ENCODE data around the gene ABHD4. TPM values are rescaled to one million over a fixed set of nuclear protein-coding genes. Genes with fewer than 3 reads are reported as not detected.
A peak's percentile ranks its signal among the peaks of the same experiment; 100 is the strongest.
"Not testable (repeated sequence)": the region's sequence is repeated elsewhere in the genome, so short reads cannot be mapped to it uniquely, and the experiment has no call there.

The ABHD4 gene
- total RNA-seq, 2 experiments from 2014 or later, result 8.3 to 10.5 TPM

GRCh38 chr14:22561366-22561660 lies 36.8 kb upstream of the ABHD4 start:
- ChIA-PET POLR2A (interaction anchor here (0.6 to 2.5 kb wide), 11 partner anchors 8 to 567 kb away, joined by 3 to 26 read pairs (median 4); partner anchors contain the start of gene DAD1), CTCF (interaction anchor here (0.5 to 16.1 kb wide), 17 partner anchors 9 to 643 kb away, joined by 3 to 342 read pairs (median 4); partner anchors contain the start of genes ABHD4, AJUBA, DAD1 and OXA1L)
- intact Hi-C loops (cut with DNase I, micrococcal nuclease), result loop anchor here in 1 of 2 experiments (1.0 kb wide), 1 partner anchor 9 kb away; no protein-coding TSS in a partner anchor

GRCh38 chr14:22561661-22562579 lies 36.2 kb upstream of the ABHD4 start:
- CTCF ChIA-PET, result interaction anchor here (0.5 to 16.1 kb wide), 15 partner anchors 8 to 648 kb away, joined by 3 to 342 read pairs (median 3); partner anchors contain the start of genes ABHD4, AJUBA and DAD1
- H3K4me1 Mint-ChIP-seq, result peaks cover 95% of the 10 kb centered on the region

More at GRCh38 chr14:22561366-22561660, 36.8 kb upstream of the ABHD4 start:
- H3K36me3 Mint-ChIP-seq (ENCODE audit: low read depth), result peaks cover 52% of the 10 kb centered on the region
- ATAC-seq, result no peak
- H3K9me3 Mint-ChIP-seq (ENCODE audit: low read depth), result no peaks in the 10 kb centered on the region
- peak overlapping the region; percentile 100 for H3K27ac Mint-ChIP-seq
- H3K4me1 Mint-ChIP-seq, result peaks cover 91% of the 10 kb centered on the region
- no peaks in the 10 kb centered on the region for H3K27me3 Mint-ChIP-seq
- peak overlapping the region; percentile 75 for H3K4me3 Mint-ChIP-seq
- DNase-seq, result no peak

GRCh38 chr14:22563987-22564386 lies 34.1 kb upstream of the ABHD4 start:
- peak; percentile 5 for ATAC-seq
- Mint-ChIP-seq H3K27me3 (no peaks in the 10 kb centered on the region), H3K4me3 (peak overlapping the region; percentile 69), H3K9me3 (ENCODE audit: low read depth) (no peaks in the 10 kb centered on the region), H3K36me3 (ENCODE audit: low read depth) (peaks cover 65% of the 10 kb centered on the region), H3K27ac (peak overlapping the region; percentile 100), H3K4me1 (peaks cover 98% of the 10 kb centered on the region)
- intact Hi-C loops (cut with DNase I, micrococcal nuclease), result no loop called here
- ChIA-PET CTCF (interaction anchor here (0.6 to 16.1 kb wide), 20 partner anchors 12 to 815 kb away, joined by 3 to 342 read pairs (median 5); partner anchors contain the start of genes ABHD4 and DAD1), POLR2A (interaction anchor here (0.6 to 5.0 kb wide), 5 partner anchors 8 to 202 kb away, joined by 3 to 34 read pairs (median 6); partner anchors contain the start of gene DAD1)
- peak; percentile 44 for DNase-seq

More at GRCh38 chr14:22561661-22562579, 36.2 kb upstream of the ABHD4 start:
- Mint-ChIP-seq H3K27me3 (no peaks in the 10 kb centered on the region), H3K9me3 (ENCODE audit: low read depth) (no peaks in the 10 kb centered on the region), H3K36me3 (ENCODE audit: low read depth) (peaks cover 54% of the 10 kb centered on the region), H3K4me3 (peak overlapping the region; percentile 75), H3K27ac (peak overlapping the region; percentile 100)
- ATAC-seq (peak; percentile 31), DNase-seq (peak; percentile 81)
- POLR2A ChIA-PET, result interaction anchor here (0.5 to 2.5 kb wide), 8 partner anchors 8 to 565 kb away, joined by 3 to 26 read pairs (median 8); partner anchors contain the start of gene DAD1
- intact Hi-C loops (cut with DNase I, micrococcal nuclease), result loop anchor here in 1 of 2 experiments (1.0 kb wide), 1 partner anchor 8 kb away; no protein-coding TSS in a partner anchor

- ChIA-PET CTCF (interaction anchor here (0.6 to 16.1 kb wide), 15 partner anchors 10 to 816 kb away, joined by 3 to 342 read pairs (median 5); partner anchors contain the start of genes ABHD4 and DAD1), POLR2A (interaction anchor here (0.6 to 5.0 kb wide), 5 partner anchors 9 to 202 kb away, joined by 3 to 34 read pairs (median 6); partner anchors contain the start of gene DAD1)
- DNase-seq, result no peak
- no peaks in the 10 kb centered on the region for H3K9me3 Mint-ChIP-seq (ENCODE audit: low read depth)
- H3K36me3 Mint-ChIP-seq (ENCODE audit: low read depth), result peaks cover 66% of the 10 kb centered on the region
- H3K27ac Mint-ChIP-seq, result peak overlapping the region; percentile 100
- H3K27me3 Mint-ChIP-seq, result no peaks in the 10 kb centered on the region
- ATAC-seq, result no peak
- peak overlapping the region; percentile 69 for H3K4me3 Mint-ChIP-seq
- H3K4me1 Mint-ChIP-seq, result peaks cover 98% of the 10 kb centered on the region
- intact Hi-C loops (cut with DNase I, micrococcal nuclease), result no loop called here
These were observed 33.6 kb upstream of the ABHD4 start for GRCh38 chr14:22564463-22564862.

- H3K4me1 Mint-ChIP-seq, result peaks cover 95% of the 10 kb centered on the region
- DNase-seq (no peak), ATAC-seq (no peak)
- no peaks in the 10 kb centered on the region for H3K9me3 Mint-ChIP-seq (ENCODE audit: low read depth)
- peak overlapping the region; percentile 69 for H3K4me3 Mint-ChIP-seq
- POLR2A ChIA-PET, result interaction anchor here (0.6 to 5.0 kb wide), 3 partner anchors 10 to 306 kb away, joined by 5 to 34 read pairs (median 7); no protein-coding TSS in a partner anchor
- H3K36me3 Mint-ChIP-seq (ENCODE audit: low read depth), result peaks cover 68% of the 10 kb centered on the region
- CTCF ChIA-PET, result interaction anchor here (0.5 to 16.1 kb wide), 17 partner anchors 11 to 714 kb away, joined by 3 to 342 read pairs (median 7); partner anchors contain the start of genes ABHD4, DAD1 and OXA1L
- intact Hi-C loops (cut with DNase I, micrococcal nuclease), result loop anchor here in 1 of 2 experiments (5.0 kb wide), 1 partner anchor 33 kb away; no protein-coding TSS in a partner anchor
- peak overlapping the region; percentile 100 for H3K27ac Mint-ChIP-seq
- H3K27me3 Mint-ChIP-seq, result no peaks in the 10 kb centered on the region
These were observed 32.6 kb upstream of the ABHD4 start for GRCh38 chr14:22565391-22565945.

- ChIA-PET POLR2A (interaction anchor here (0.6 to 5.0 kb wide), 4 partner anchors 11 to 305 kb away, joined by 4 to 34 read pairs (median 6); no protein-coding TSS in a partner anchor), CTCF (interaction anchor here (0.6 to 16.1 kb wide), 16 partner anchors 6 to 715 kb away, joined by 3 to 342 read pairs (median 4); partner anchors contain the start of genes ABHD4 and DAD1)
- intact Hi-C loops (cut with DNase I, micrococcal nuclease), result loop anchor here in 1 of 2 experiments (5.0 kb wide), 1 partner anchor 34 kb away; no protein-coding TSS in a partner anchor
- DNase-seq, result peak; percentile 39
- Mint-ChIP-seq H3K36me3 (ENCODE audit: low read depth) (peaks cover 72% of the 10 kb centered on the region), H3K4me3 (peak overlapping the region; percentile 69), H3K4me1 (peaks cover 90% of the 10 kb centered on the region), H3K27ac (peak overlapping the region; percentile 100)
- not testable (repeated sequence) for ATAC-seq; H3K9me3 Mint-ChIP-seq (ENCODE audit: low read depth); H3K27me3 Mint-ChIP-seq
These were observed 31.8 kb upstream of the ABHD4 start for GRCh38 chr14:22566266-22566665.

GRCh38 chr14:22566845-22567244 lies 31.3 kb upstream of the ABHD4 start:
- H3K9me3 Mint-ChIP-seq (ENCODE audit: low read depth), result no peaks in the 10 kb centered on the region
- H3K36me3 Mint-ChIP-seq (ENCODE audit: low read depth), result peaks cover 75% of the 10 kb centered on the region
- intact Hi-C loops (cut with DNase I, micrococcal nuclease), result loop anchor here in 1 of 2 experiments (5.0 kb wide), 1 partner anchor 35 kb away; no protein-coding TSS in a partner anchor
- ChIA-PET POLR2A (interaction anchor here (1.0 to 5.0 kb wide), 5 partner anchors 9 to 59 kb away, joined by 3 to 34 read pairs (median 4); no protein-coding TSS in a partner anchor), CTCF (interaction anchor here (0.7 to 16.1 kb wide), 17 partner anchors 6 to 578 kb away, joined by 3 to 342 read pairs (median 4); partner anchors contain the start of genes ABHD4 and DAD1)
- H3K27ac Mint-ChIP-seq, result peak overlapping the region; percentile 100
- H3K27me3 Mint-ChIP-seq, result no peaks in the 10 kb centered on the region
- ATAC-seq, result peak; percentile 7
- no peak for DNase-seq
- H3K4me3 Mint-ChIP-seq, result peak overlapping the region; percentile 69
- peaks cover 85% of the 10 kb centered on the region for H3K4me1 Mint-ChIP-seq

GRCh38 chr14:22567437-22567836 lies 30.7 kb upstream of the ABHD4 start:
- DNase-seq (no peak), ATAC-seq (peak; percentile 13)
- Mint-ChIP-seq H3K36me3 (ENCODE audit: low read depth) (peaks cover 80% of the 10 kb centered on the region), H3K4me1 (peaks cover 84% of the 10 kb centered on the region), H3K27ac (peak overlapping the region; percentile 100), H3K4me3 (peak overlapping the region; percentile 69), H3K27me3 (no peaks in the 10 kb centered on the region), H3K9me3 (ENCODE audit: low read depth) (no peaks in the 10 kb centered on the region)
- intact Hi-C loops (cut with DNase I, micrococcal nuclease), result loop anchor here in 1 of 2 experiments (5.0 kb wide), 1 partner anchor 35 kb away; no protein-coding TSS in a partner anchor
- ChIA-PET POLR2A (interaction anchor here (0.5 to 5.0 kb wide), 6 partner anchors 9 to 152 kb away, joined by 3 to 34 read pairs (median 4); no protein-coding TSS in a partner anchor), CTCF (interaction anchor here (0.6 to 16.1 kb wide), 18 partner anchors 7 to 929 kb away, joined by 3 to 342 read pairs (median 4); partner anchors contain the start of genes ABHD4 and DAD1)

GRCh38 chr14:22569106-22569736 lies 28.9 kb upstream of the ABHD4 start:
- H3K27ac Mint-ChIP-seq, result peak overlapping the region; percentile 100
- POLR2A ChIA-PET, result interaction anchor here (0.7 to 3.2 kb wide), 11 partner anchors 9 to 655 kb away, joined by 3 to 26 read pairs (median 4); partner anchors contain the start of genes DAD1 and OXA1L
- H3K4me1 Mint-ChIP-seq, result peaks cover 83% of the 10 kb centered on the region
- H3K9me3 Mint-ChIP-seq (ENCODE audit: low read depth), result no peaks in the 10 kb centered on the region
- no peaks in the 10 kb centered on the region for H3K27me3 Mint-ChIP-seq
- DNase-seq, result no peak
- intact Hi-C loops (cut with DNase I, micrococcal nuclease), result loop anchor here in 1 of 2 experiments (5.0 kb wide), 1 partner anchor 37 kb away; no protein-coding TSS in a partner anchor
- H3K4me3 Mint-ChIP-seq, result peak overlapping the region; percentile 90
- peaks cover 80% of the 10 kb centered on the region for H3K36me3 Mint-ChIP-seq (ENCODE audit: low read depth)
- ATAC-seq, result no peak
- CTCF ChIA-PET, result interaction anchor here (0.6 to 16.1 kb wide), 64 partner anchors 8 to 835 kb away, joined by 3 to 342 read pairs (median 7); partner anchors contain the start of genes ABHD4, AJUBA, DAD1 and LRP10
